ENCODE measurements around the gene SOX6.

Gene SOX6

GRCh38 chr11:16317712-16318111 is 38.6 kb downstream of the SOX6 start:
- no peak for DNase-seq (ENCODE audit: low spot score)

- no peak for DNase-seq (ENCODE audit: low spot score)
Measured at GRCh38 chr11:16313846-16314245, 42.5 kb downstream of the SOX6 start.

GRCh38 chr11:16312233-16312765 is 44.0 kb downstream of the SOX6 start:
- DNase-seq (ENCODE audit: low spot score), result no peak

GRCh38 chr11:16311831-16312230 is 44.5 kb downstream of the SOX6 start:
- DNase-seq (ENCODE audit: low spot score), result no peak

- no peak for DNase-seq (ENCODE audit: low spot score)
Measured at GRCh38 chr11:16310943-16311342, 45.4 kb downstream of the SOX6 start.

GRCh38 chr11:16309226-16309625 is 47.1 kb downstream of the SOX6 start:
- no peak for DNase-seq (ENCODE audit: low spot score)

GRCh38 chr11:16301462-16301861 is 54.9 kb downstream of the SOX6 start:
- no peak for DNase-seq (ENCODE audit: low spot score)

GRCh38 chr11:16299884-16300782 is 56.2 kb downstream of the SOX6 start:
- DNase-seq (ENCODE audit: low spot score), result no peak

GRCh38 chr11:16299390-16299789 is 57.0 kb downstream of the SOX6 start:
- no peak for DNase-seq (ENCODE audit: low spot score)

- DNase-seq (ENCODE audit: low spot score), result no peak
Measured at GRCh38 chr11:16297332-16297731, 59.0 kb downstream of the SOX6 start.

- no peak for DNase-seq (ENCODE audit: low spot score)
Measured at GRCh38 chr11:16296273-16296672, 60.1 kb downstream of the SOX6 start.

GRCh38 chr11:16295592-16295991 is 60.8 kb downstream of the SOX6 start:
- no peak for DNase-seq (ENCODE audit: low spot score)

GRCh38 chr11:16293204-16293681 is 63.1 kb downstream of the SOX6 start:
- DNase-seq (ENCODE audit: low spot score), result no peak

- no peak for DNase-seq (ENCODE audit: low spot score)
Measured at GRCh38 chr11:16292167-16292859, 64.0 kb downstream of the SOX6 start.

- no peak for DNase-seq (ENCODE audit: low spot score)
Measured at GRCh38 chr11:16291729-16292128, 64.6 kb downstream of the SOX6 start.

GRCh38 chr11:16289541-16289940 is 66.8 kb downstream of the SOX6 start:
- no peak for DNase-seq (ENCODE audit: low spot score)

- DNase-seq (ENCODE audit: low spot score), result no peak
Measured at GRCh38 chr11:16287630-16288280, 68.6 kb downstream of the SOX6 start.

- no peak for DNase-seq (ENCODE audit: low spot score)
Measured at GRCh38 chr11:16286095-16286494, 70.3 kb downstream of the SOX6 start.

- no peak for DNase-seq (ENCODE audit: low spot score)
Measured at GRCh38 chr11:16280256-16280682, 76.1 kb downstream of the SOX6 start.

GRCh38 chr11:16279524-16279923 is 76.8 kb downstream of the SOX6 start:
- no peak for DNase-seq (ENCODE audit: low spot score)

GRCh38 chr11:16278979-16279378 is 77.4 kb downstream of the SOX6 start:
- DNase-seq (ENCODE audit: low spot score), result no peak

- no peak for DNase-seq (ENCODE audit: low spot score)
Measured at GRCh38 chr11:16278273-16278672, 78.1 kb downstream of the SOX6 start.
